ENCODE measurements around the gene FAM222A. TPM values are rescaled to one million over a fixed set of nuclear protein-coding genes. Genes with fewer than 3 reads are reported as not detected.

The FAM222A gene
- 6.2 TPM for total RNA-seq
- long read RNA-seq, transcript FAM222A-202 (3 exons, 3,294 nt), result major isoform, 7 of 16 reads
- long read RNA-seq, partial matches to known transcripts, result 8 of 16 reads
- long read RNA-seq, other reads (novel, unspliced or antisense), result 1 of 16 reads

GRCh38 chr12:109713187-109714070, at the start of gene FAM222A:
Gene FAM222A (plus strand): TSS chr12:109713825. CDS start chr12:109744147, 30,322 bp downstream.
- peaks cover 48% of the 10 kb centered on the region for H3K27me3 ChIP-seq
- H3K27ac ChIP-seq, result no peak within 1 kb of the TSS
- intact Hi-C loops (cut with DNase I), result no loop called here
- peak; percentile 10 for TF ChIP-seq CTCF (IDR thresholded peaks at IDR 0.05)
- ATAC-seq, result peak; percentile 96
- no peaks in the 10 kb centered on the region for H3K36me3 ChIP-seq
- no peaks in the 10 kb centered on the region for H3K9me3 ChIP-seq
- H3K4me3 ChIP-seq, result peak within 1 kb of the TSS; percentile 65
- H3K4me1 ChIP-seq, result peaks cover 17% of the 10 kb centered on the region
- DNase-seq, result peak; percentile 99

- Histone ChIP-seq H3K27ac (no peak overlapping the region), H3K4me3 (no peak overlapping the region), H3K9me3 (no peaks in the 10 kb centered on the region), H3K27me3 (no peaks in the 10 kb centered on the region), H3K36me3 (no peaks in the 10 kb centered on the region), H3K4me1 (no peaks in the 10 kb centered on the region)
- intact Hi-C loops (cut with DNase I), result no loop called here
- no peak for ATAC-seq
- DNase-seq, result no peak
- no peak for TF ChIP-seq CTCF (IDR thresholded peaks at IDR 0.05)
These were observed 49.2 kb upstream of the FAM222A start for GRCh38 chr12:109664402-109664801.

DNA sequence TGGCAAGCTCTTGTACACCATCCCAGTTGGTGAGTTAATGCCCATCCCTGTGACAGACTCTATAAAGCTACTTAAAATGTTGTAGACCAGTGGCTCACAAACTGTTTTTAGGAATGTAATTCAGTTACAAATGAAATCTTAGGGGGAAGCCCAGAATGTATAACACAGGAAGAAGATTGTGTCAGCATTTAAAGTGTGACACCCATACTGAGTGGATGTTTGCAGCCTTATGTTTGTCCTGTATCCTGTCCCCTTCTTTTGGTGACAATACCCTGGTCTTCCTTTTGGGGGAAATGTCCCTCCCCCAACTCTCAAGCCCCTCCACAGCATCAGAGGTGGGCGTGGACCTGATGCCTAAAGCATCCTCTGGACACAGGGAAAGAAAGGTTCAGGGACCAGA, 47.6 kb upstream of the FAM222A start:
- no peak for TF ChIP-seq CTCF (IDR thresholded peaks at IDR 0.05)
- ATAC-seq, result no peak
- intact Hi-C loops (cut with DNase I), result no loop called here

DNA sequence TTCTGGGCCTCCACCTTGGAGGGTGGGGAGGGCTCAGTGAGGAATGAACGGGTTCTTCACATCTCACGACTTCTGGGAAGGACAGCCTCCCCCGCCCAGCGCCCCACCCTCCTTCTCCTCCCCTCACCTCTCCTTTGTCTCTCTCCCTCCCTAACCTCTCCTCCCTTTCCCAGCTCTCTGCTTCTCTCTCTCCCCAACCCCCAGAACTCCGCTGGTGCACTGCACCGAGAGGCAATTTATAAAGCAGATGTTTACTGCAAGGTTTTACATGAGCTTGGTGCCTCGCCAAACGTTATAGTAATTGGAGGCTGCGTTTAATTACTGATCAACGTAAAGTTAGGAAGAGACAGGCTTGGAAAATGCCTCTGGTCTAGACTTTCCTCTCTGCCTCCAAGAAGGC, 42.9 kb upstream of the FAM222A start:
- no peak overlapping the region for H3K27ac ChIP-seq
- H3K36me3 ChIP-seq, result no peaks in the 10 kb centered on the region
- no peaks in the 10 kb centered on the region for H3K27me3 ChIP-seq
- ATAC-seq (no peak), DNase-seq (no peak)
- intact Hi-C loops (cut with DNase I), result no loop called here
- no peak for TF ChIP-seq CTCF (IDR thresholded peaks at IDR 0.05)
- H3K4me1 ChIP-seq, result no peaks in the 10 kb centered on the region
- H3K9me3 ChIP-seq, result no peaks in the 10 kb centered on the region
- no peak overlapping the region for H3K4me3 ChIP-seq

More for the DNA sequence above, 47.6 kb upstream of the FAM222A start:
- no peaks in the 10 kb centered on the region for H3K36me3 ChIP-seq
- H3K27me3 ChIP-seq, result no peaks in the 10 kb centered on the region
- H3K27ac ChIP-seq, result no peak overlapping the region
- no peaks in the 10 kb centered on the region for H3K4me1 ChIP-seq
- no peak overlapping the region for H3K4me3 ChIP-seq
- H3K9me3 ChIP-seq, result no peaks in the 10 kb centered on the region
- no peak for DNase-seq

- TF ChIP-seq CTCF (IDR thresholded peaks at IDR 0.05), result no peak
These were observed 42.1 kb upstream of the FAM222A start for GRCh38 chr12:109671502-109671901.

More at GRCh38 chr12:109671502-109671901, 42.1 kb upstream of the FAM222A start:
- no peaks in the 10 kb centered on the region for H3K27me3 ChIP-seq
- H3K4me1 ChIP-seq, result no peaks in the 10 kb centered on the region
- no peaks in the 10 kb centered on the region for H3K36me3 ChIP-seq
- DNase-seq (no peak), ATAC-seq (no peak)
- H3K9me3 ChIP-seq, result no peaks in the 10 kb centered on the region
- H3K4me3 ChIP-seq, result no peak overlapping the region
- intact Hi-C loops (cut with DNase I), result no loop called here
- H3K27ac ChIP-seq, result no peak overlapping the region
